ENCODE measurements around the gene GPR155. TPM values are rescaled to one million over a fixed set of nuclear protein-coding genes. Genes with fewer than 3 reads are reported as not detected.

Gene GPR155, protein sequence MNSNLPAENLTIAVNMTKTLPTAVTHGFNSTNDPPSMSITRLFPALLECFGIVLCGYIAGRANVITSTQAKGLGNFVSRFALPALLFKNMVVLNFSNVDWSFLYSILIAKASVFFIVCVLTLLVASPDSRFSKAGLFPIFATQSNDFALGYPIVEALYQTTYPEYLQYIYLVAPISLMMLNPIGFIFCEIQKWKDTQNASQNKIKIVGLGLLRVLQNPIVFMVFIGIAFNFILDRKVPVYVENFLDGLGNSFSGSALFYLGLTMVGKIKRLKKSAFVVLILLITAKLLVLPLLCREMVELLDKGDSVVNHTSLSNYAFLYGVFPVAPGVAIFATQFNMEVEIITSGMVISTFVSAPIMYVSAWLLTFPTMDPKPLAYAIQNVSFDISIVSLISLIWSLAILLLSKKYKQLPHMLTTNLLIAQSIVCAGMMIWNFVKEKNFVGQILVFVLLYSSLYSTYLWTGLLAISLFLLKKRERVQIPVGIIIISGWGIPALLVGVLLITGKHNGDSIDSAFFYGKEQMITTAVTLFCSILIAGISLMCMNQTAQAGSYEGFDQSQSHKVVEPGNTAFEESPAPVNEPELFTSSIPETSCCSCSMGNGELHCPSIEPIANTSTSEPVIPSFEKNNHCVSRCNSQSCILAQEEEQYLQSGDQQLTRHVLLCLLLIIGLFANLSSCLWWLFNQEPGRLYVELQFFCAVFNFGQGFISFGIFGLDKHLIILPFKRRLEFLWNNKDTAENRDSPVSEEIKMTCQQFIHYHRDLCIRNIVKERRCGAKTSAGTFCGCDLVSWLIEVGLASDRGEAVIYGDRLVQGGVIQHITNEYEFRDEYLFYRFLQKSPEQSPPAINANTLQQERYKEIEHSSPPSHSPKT
- polyA plus RNA-seq (ENCODE audit: insufficient read length) = 4.3 TPM

DNA sequence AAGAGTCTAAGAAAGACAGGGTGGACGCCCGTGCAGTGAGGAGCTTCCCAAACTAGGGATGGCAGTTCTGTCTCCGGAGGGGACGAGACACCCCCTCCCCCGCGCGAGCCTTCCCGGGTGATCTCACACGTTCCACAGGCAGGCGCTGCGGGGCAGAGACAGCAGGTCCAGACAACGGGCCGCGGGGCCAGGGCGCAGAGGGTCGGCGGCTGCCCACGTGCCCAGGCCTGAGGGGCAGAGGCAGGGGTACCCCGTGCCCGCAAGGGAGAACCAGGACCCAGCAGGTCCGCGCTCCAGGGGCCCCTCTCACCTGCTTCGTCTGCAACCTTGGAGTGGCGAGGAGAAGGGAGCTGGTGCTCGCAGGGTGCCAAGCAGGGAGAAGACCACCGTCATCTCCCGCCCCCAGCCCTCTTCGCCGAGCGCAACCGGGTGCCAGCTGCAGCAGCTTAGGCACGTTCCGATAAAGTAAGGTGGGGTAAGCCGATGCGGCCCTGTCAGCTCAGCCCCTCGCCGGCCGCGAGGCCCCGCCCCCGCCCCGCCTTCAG is at the start of gene GPR155:
Gene GPR155 (minus strand): TSS at position 467 of the 545 bp plus-strand sequence. CDS start 5,073 bp downstream, outside the sequence.
- no peak for DNase-seq (ENCODE audit: low read depth)

DNA sequence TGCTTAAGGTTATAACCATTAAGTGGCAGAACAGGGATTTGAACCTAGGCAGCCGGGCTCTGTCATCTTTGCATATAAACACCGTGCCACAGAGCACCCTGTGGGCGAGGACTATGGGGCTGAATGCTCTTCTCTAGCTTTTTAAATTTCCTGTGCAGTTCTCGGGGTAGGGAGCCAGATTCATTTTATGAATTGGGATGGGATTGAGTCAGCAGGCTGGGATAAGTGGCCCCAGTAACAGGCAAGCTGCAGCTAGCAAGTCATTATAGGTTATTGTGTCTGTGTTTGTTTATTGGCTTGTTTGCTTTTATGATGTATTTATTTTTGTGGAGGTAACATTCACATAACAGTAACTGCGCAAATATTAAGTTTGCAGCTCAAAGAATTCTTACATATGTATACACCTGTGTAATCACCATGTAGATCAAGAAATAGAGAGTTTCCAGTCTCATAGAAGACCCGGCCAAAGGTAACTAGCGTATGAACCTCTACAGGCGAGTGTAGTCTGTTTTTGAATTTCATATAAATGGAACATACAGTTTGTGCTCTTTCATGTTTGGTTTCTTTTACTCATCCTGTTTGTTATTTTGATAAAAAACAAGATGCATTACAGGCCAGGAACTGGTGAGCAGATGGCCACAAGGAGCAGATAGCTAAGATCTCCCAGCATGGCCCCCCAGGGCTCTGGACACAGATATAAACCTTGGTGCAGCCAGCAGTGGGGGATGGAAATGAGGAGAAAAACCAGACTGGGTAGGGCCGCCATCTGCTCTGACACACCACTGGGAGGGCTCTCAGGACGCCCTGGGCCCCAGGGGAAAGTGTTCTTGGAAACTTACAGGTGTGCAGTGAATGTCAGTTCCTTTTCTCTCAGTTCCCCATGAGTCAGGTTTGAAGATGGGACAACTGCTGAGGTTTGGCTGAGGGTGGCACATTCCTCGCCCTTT is 49.2 kb upstream of the GPR155 start:
- DNase-seq (ENCODE audit: low read depth) = no peak

DNA sequence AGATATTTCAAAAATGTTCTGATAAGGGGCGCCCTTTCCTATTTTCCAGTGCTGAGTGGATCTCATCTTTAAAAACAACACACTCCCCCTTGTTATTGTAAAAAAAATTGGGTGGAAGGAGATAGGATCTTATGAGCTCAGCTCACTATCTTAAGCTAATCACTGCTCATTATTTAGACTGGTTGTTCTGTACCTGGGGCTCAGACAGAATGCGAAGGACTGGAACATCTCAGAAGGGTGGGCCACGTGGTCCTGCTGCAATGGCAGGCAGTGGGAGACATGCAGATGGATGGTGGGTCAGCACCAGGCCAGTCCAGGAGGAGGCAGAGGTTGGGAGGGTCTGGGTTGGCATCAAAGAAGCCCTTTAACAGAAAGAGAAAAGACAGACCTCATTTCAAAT is 48.3 kb upstream of the GPR155 start:
- no peak for DNase-seq (ENCODE audit: low read depth)

DNA sequence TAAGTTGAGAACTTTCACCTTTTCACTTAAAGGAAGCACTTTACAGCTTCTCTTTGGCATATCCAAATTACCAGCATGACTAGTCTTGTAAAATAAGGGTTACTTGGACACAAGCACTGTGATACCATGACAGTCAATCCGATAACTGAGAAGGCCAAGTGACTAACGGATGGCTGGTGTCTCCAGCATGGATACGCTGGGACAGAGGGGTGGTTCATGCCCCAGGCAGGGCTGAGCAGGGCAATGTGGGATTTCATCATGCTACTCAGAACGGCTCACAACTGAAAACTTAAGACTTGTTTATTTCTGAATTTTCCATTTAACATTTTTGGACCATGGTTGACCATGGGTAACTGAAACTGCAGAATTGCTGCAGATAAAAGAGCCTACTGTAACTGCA is 43.1 kb upstream of the GPR155 start:
- DNase-seq (ENCODE audit: low read depth) = no peak

DNA sequence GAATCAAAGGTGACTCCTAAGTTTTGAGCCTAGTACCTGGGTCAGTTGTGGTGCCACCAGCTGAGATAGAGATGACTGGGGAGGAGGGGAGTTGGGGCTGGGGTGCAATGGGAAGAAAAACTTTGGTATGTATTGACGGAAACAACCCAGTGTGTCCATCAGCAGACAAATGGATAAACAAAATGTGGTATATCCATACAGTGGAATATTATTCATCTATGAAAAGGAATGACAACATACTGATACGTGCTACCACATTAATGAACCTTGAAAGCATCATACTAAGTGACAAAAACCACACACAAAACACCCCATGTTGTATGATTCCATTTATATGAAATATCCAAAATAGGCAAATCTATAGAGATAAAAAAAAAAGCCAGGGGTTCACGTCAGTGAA is 41.1 kb upstream of the GPR155 start:
- no peak for DNase-seq (ENCODE audit: low read depth)

DNA sequence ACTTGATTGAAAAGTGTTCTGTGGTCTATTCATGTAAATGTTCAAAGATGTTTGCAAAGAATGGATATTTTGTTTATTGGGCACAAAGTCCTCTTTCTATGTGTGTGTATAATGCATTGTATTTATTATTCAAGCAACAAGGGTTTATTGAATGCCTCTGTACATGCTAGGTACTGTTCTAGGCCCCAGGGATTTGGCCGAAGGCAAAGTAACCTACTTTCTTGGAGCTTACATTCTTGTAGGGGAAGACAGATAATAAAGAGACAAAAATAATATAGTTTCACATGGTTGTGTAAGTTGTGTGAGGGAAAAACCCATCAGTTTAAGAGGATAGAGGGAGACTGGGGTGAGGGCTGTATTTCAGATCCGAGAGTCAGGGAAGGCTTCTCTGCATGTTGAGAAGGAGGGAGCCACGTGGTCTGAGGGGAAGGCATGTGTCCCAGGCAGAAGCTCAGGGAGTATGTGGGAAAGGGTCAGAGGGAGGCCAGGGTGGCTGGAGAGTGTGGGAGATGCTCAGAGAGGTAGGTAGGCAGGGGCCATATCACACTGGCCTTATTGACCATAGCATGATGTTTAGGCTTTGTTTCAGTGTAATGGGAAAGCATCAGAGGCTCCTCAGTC is 40.4 kb upstream of the GPR155 start:
- no peak for DNase-seq (ENCODE audit: low read depth)

DNA sequence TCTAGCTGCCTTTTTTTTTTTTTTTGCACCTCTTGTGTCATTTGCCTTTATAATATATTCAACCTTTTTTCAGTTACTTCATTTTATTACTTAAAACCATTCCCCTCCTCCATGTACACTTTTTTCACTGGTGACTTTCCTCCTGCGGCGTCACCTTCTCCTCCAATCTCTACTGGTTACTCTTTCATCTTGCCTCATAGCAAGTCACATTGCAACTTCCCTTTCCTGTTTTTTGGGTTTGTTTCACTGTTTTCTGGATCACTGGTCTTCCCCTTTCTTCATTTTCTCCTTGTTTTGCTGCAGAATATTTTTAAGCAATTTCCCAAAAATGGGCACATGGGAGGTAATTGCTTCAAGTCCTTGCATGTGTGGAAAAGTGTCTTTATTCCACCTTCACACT is 37.7 kb upstream of the GPR155 start:
- no peak for DNase-seq (ENCODE audit: low read depth)

DNA sequence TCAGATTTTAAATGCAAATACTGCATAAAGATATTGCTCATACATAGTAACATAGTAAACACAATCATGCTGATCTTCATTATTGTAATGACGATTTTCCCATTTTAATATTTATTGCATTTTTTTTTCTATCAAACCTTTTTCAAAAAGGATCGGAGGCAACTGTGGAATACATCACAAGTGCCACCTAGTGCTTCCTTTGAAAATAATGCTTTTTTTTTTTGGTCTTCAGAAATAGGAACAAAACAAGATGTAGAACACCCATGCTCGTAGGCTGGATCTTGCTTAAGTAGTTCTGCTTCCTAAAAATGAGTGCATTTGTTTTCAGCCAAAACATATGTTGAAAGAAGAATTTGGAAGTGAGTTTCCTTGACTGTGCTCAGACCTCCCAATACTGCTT is 35.7 kb upstream of the GPR155 start:
- no peak for DNase-seq (ENCODE audit: low read depth)

DNA sequence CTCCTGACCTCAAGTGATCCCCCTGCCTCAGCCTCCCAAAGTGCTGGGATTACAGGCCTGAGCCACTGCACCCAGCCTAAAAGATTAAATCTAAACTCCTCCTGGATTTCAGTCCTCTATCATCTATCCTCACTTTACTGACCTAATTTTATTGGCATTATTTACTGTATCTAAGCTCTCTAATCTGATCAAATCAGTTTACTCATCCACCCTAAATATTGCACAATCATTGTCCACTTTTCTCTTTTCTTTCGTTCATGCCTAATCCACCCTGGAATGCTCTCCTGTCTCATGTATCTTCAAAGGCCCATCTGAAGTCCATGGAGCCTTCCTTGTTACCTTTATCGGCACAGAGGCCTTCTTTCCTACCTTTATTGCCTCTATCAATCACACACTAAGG is 31.6 kb upstream of the GPR155 start:
- no peak for DNase-seq (ENCODE audit: low read depth)

DNA sequence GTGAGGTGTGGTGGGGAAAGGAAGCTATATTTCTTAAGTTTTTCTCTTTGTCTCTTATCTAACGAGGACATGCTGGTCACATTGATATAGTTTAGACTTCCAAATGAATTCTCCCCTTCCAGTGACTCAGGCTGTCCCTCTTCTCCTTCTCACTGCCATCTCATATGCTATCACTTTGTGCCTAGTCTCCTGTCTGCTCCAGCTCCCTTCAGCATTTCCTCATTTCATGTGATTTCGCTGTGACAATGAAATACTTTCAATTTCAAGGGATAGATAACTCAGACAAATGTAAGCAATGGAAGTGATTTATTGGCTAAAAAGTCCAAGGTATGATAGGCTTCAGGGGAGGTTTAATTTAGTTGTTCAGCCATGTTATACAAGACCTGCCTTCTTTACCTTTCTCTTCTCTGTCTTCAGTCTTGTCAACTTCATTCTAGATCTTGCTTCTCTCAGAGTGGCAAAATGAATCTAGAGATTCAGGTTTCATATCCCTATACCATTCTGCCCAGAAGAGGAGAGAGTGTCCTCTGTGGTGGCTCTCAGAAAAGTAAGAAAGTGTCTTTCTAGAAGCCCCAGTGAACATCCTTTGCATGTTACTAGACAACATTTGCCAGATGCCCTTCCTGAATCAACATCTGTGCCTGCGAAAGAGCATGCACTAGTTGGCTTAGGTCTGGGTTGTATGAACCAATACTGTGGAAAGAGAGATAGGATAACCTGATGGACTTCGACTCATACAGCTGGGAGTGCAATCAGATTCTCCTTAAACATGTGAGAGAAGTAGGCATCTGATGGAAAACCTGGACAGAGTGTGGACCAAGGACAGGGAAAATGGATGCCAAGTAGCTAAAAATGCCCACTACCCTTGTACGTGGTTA is 29.9 kb upstream of the GPR155 start:
- no peak for DNase-seq (ENCODE audit: low read depth)

DNA sequence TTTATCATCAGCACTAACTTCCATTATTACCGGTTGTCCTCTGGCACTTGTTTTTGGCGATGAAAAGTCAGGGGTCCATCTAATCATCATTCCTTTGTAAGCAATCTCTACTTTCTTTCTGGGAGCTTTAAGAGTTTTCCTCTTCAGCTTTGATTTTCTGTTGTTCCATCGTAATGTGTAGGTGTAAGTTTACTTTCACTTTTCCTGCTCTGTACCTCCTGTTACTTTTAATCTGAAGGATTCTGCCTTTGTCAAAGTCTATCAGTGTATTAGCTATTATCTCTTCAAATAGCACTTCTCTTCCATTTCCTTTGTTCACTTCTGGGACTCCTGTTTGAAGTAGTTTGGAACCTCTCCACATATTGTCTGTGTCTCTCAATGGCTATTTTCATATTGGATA is 25.5 kb upstream of the GPR155 start:
- no peak for DNase-seq (ENCODE audit: low read depth)

DNA sequence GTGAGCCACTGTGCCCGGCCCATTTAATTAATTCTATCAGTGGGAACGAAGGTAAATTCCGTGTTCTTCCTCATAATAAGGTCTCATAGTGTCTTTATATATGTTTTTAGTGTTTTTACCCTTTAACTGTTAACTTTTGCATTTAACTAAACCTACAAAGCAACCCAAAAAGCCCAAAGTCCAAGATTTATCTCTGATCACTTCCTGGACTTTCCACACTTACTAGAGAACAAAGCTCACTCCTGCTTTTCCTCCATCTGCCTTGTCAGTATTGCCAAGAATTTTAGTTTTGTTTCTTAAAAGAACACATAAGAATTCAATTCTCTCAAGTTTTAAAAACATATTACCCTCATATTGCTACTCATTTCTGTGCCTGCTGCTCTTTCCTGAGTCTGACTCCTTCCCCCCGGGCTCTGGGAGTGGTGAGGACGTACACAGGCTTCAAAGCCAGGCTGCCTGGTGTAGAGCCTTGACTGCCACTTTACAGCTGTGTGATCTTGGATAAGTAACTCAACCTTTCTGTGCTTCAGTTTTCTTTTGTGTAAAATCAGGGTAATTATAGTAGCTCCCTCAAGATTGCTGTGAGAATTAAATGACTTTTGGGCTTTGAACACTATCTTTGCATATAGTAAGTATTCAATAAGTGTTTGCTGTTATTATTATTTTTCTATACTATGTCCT is 24.9 kb upstream of the GPR155 start:
- no peak for DNase-seq (ENCODE audit: low read depth)

DNA sequence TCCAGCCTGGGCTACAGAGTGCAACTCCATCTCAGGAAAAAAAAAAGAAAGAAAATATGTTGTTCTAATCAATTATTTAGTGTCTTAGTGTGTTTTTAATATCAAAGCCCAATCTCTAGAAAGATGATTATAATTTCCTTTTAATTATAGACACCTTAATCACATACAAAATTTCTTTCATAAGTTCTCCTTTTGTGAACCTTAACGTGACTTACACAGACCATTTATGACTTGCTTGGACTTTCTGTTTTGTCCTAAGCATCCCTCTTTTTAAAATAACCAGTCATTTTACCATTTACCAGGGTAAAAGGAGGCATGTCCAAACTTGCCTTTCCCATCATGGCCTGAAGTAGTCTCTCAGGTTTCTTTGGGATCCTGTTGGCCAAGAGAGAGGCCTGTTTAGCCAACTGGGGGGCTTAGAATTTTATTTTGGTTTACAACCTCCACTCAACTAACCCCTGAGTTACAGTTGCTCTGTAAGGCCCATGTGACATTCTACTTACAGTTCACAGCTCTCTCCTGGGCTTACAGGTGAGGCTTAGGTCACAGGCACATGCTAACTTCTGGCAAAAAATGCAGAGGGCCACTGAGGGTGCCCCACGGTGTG is 23.9 kb upstream of the GPR155 start:
- no peak for DNase-seq (ENCODE audit: low read depth)

DNA sequence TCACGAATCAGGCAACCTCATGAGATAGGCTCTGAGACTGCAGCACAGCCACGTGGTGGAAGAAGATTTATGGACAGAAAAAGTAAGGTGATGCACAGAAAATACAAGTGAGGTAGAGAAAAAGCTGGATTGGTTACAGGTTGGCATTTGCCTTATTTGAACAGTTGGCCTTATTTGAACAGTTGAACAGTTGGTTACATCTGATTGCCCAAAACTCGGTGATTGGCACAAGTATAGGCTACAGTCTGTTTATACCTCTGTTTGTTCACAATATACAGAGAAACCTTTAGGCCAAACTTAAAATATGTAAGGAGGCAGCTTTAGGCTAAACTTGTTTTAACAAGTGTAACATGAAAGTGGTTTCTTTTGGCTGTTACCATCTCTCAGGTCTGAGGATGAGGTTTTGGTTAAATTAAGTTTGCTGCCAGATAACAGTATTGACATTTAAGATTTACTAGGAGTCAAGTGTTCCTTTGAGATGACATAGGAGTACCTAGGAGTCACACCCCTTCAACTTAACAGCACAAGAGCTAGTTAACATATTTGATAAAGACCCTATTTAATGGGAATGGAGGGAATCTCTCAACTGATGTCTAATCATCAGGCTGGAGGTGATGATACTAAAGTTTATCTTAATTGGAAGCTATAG is 16.5 kb upstream of the GPR155 start:
- DNase-seq (ENCODE audit: low read depth) = no peak

DNA sequence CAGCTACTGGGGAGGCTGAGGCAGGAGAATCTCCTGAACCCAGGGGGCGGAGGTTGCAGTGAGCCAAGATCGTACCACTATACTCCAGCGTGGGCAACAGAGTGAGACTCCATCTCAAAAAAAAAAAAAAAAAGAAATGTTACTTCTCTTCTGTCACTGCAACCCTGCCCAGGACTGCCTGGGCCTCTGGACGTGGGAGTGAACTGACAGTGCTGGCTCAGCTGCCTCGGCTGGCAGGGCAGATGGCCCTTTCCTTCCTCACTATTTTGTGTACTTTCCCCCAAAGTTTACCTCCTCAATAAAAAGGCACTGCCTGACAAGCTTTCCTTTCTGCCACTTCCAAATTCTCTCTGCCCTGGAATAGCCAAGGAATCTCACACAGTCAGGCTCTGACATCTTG is 12.5 kb upstream of the GPR155 start:
- no peak for DNase-seq (ENCODE audit: low read depth)

DNA sequence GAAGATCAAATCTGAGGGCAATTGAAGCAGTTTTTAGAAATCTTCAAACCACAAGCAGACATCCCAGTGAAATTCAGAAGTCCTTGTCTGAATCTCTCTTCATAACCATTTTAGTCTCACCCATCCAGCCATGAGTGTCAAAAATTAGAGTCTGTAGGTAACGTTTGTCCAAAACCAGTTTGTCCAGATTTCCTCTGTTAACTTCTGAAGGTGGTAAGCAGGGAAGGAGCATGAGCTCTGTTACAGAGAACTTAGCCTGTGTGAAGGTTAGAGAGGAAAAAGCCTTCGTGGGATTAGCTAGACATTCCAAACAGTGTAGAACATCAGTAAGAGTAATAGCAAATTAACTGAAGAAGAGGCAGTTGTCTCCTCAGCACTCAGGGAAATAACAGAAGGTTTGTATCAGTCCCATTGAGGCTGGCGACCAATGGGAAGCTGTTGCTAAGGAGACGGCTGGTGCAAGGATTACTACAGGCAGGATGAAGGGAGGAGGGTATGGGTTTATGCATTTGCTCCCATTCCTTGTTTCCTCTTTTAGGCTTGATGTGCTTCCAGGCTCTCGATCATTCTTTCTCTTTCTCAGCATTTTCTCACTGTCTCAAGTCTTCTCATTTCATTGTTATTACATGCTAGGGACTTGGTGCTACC is 8.7 kb upstream of the GPR155 start:
- DNase-seq (ENCODE audit: low read depth) = no peak

DNA sequence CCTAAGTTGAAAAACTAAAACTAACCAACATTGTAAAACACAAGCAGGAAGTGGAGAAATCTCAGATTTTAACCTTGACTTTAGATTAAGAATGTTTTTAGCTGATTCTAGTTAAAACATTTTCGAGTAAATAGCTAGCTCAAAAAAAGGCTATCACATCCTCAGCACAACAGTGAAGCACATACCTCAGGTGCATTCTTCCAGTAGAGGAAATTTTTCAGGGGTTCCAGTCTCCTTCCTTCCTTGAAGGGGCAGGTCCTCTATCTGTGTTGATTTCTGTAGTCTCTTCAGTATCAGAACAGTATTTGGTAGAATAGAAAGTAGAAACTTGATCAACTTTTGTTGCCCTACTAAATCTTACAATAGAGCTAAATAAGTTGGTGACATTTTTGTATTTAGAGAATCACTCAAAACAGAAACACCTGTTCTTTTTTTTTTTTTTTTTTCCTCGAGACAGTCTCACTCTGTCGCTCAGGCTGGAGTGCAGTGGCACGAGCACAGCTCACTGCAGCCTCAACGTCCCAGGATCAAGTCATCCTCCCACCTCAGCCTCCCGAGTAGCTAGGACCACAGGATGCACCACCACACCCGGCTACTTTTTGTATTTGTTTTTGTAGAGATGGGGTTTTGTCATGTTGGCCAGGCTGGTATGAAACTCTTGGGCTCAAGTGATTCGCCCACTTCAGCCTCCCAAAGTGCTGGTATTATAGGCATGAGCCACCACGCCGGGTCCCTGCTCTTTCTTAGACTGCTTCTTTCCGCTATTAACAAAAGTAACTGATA is 6.9 kb upstream of the GPR155 start:
- DNase-seq (ENCODE audit: low read depth) = no peak
